Endothelial cell (in vitro differentiated cells): ENCODE measurements around the gene CLMP. TPM values are rescaled to one million over a fixed set of nuclear protein-coding genes. Genes with fewer than 3 reads are reported as not detected.
A peak's percentile ranks its signal among the peaks of the same experiment; 100 is the strongest.
"Not testable (repeated sequence)": the region's sequence is repeated elsewhere in the genome, so short reads cannot be mapped to it uniquely, and the experiment has no call there.

ENCODE experiments used
- DNase-seq: peaks from one replicate; pipeline ENCODE4 v3.0.0; 2021; ENCODE audit warnings: low spot score
- H3K27ac Mint-ChIP-seq: one replicate; pipeline ENCODE4 v1.8.0; 2021; ENCODE audit warnings: mixed read lengths, inconsistent platforms; ENCODE audit not compliant: unreplicated experiment
- H3K27me3 Mint-ChIP-seq: one replicate; pipeline ENCODE4 v1.8.0; 2021; ENCODE audit warnings: mild to moderate bottlenecking, moderate library complexity, mixed read lengths, inconsistent platforms; ENCODE audit not compliant: unreplicated experiment
- H3K36me3 Mint-ChIP-seq: one replicate; pipeline ENCODE4 v1.8.0; 2021; ENCODE audit warnings: mild to moderate bottlenecking, low read depth, mixed read lengths, inconsistent platforms; ENCODE audit not compliant: unreplicated experiment
- H3K4me1 Mint-ChIP-seq: one replicate; pipeline ENCODE4 v1.8.0; 2021; ENCODE audit warnings: mild to moderate bottlenecking, mixed read lengths, inconsistent platforms; ENCODE audit not compliant: unreplicated experiment
- H3K4me3 Mint-ChIP-seq: one replicate; pipeline ENCODE4 v1.8.0; 2021; ENCODE audit warnings: mild to moderate bottlenecking, mixed read lengths, inconsistent platforms; ENCODE audit not compliant: unreplicated experiment
- H3K9me3 Mint-ChIP-seq: one replicate; pipeline ENCODE4 v1.8.0; 2021; ENCODE audit warnings: mixed read lengths, inconsistent platforms; ENCODE audit not compliant: unreplicated experiment
- total RNA-seq: library from RNA; stranded (reverse); fragmentation: NEBNext Ultra II Directional; extraction: Animal tissue kit (Norgen Biotek cat#: 25700); gene quantifications from one replicate; pipeline ENCODE4 v1.2.1, GENCODE V29; 2021; ENCODE audit not compliant: unreplicated experiment
- TF ChIP-seq, protein P1 (sequence below): fragments of 200-600 bp; sonication (generic); IDR thresholded peaks from one replicate; pipeline ENCODE4 v1.5.0; 2021; ENCODE audit warnings: antibody characterized with exemption; ENCODE audit not compliant: unreplicated experiment

The CLMP gene
- total RNA-seq, 1 donor from 2014 or later, result 5.5 TPM

DNA sequence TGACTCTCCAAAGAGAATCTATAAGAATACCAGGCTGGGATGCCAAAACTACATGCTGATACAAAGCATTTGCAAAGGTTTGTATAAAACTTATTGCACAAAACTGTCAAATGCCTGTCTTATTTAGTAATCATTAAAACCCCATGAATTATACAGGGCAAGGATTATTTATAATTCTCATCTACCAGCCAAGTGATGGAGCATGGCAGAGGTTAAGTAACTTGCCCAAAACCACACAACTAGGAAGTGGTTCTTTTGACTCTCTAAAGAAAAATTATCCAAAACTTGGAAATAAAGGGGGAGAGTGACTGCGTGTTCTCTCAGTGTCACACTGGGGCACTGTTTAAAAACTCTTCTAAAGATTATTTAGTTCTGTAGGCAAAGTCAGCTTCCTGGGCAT is 17.4 kb upstream of the CLMP start:
- H3K36me3 Mint-ChIP-seq, result no peaks in the 10 kb centered on the region
- H3K4me1 Mint-ChIP-seq, result peaks cover 11% of the 10 kb centered on the region
- no peak overlapping the region for H3K4me3 Mint-ChIP-seq
- TF ChIP-seq, protein P1, sequence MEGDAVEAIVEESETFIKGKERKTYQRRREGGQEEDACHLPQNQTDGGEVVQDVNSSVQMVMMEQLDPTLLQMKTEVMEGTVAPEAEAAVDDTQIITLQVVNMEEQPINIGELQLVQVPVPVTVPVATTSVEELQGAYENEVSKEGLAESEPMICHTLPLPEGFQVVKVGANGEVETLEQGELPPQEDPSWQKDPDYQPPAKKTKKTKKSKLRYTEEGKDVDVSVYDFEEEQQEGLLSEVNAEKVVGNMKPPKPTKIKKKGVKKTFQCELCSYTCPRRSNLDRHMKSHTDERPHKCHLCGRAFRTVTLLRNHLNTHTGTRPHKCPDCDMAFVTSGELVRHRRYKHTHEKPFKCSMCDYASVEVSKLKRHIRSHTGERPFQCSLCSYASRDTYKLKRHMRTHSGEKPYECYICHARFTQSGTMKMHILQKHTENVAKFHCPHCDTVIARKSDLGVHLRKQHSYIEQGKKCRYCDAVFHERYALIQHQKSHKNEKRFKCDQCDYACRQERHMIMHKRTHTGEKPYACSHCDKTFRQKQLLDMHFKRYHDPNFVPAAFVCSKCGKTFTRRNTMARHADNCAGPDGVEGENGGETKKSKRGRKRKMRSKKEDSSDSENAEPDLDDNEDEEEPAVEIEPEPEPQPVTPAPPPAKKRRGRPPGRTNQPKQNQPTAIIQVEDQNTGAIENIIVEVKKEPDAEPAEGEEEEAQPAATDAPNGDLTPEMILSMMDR, result no peak
- peaks cover 3% of the 10 kb centered on the region for H3K27me3 Mint-ChIP-seq
- DNase-seq, result no peak
- no peak overlapping the region for H3K27ac Mint-ChIP-seq
- H3K9me3 Mint-ChIP-seq, result no peaks in the 10 kb centered on the region

DNA sequence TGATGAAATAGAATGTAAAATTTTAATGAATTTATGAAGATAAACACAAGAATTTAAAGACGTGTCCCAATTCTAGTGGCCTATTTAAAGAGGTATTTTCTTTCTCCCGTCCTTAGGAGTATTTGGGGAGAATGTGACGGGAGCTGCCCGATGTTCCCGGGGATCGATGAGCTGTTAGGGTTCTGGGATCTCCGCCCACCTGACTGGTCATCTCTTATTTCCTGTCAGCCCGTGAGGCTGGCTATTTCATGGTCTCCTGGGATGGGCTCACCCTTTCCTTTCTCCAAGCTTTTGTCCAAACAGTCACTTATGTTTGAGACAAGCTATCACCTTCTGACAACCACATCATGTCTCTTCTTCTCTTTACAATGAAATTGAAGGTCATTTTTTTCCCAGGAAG is 16.9 kb upstream of the CLMP start:
- Mint-ChIP-seq H3K9me3 (no peaks in the 10 kb centered on the region), H3K36me3 (no peaks in the 10 kb centered on the region), H3K4me1 (peaks cover 13% of the 10 kb centered on the region), H3K4me3 (no peak overlapping the region), H3K27ac (no peak overlapping the region), H3K27me3 (peaks cover 3% of the 10 kb centered on the region)
- TF ChIP-seq, protein P1, result no peak
- no peak for DNase-seq

- Mint-ChIP-seq H3K27me3 (peaks cover 3% of the 10 kb centered on the region), H3K9me3 (no peaks in the 10 kb centered on the region), H3K36me3 (no peaks in the 10 kb centered on the region), H3K27ac (no peak overlapping the region), H3K4me3 (no peak overlapping the region), H3K4me1 (peaks cover 11% of the 10 kb centered on the region)
- TF ChIP-seq, protein P1, result no peak
- no peak for DNase-seq
Measured at GRCh38 chr11:123211149-123211852, 16.3 kb upstream of the CLMP start.

- no peak for DNase-seq
- H3K4me3 Mint-ChIP-seq, result no peak overlapping the region
- H3K27me3 Mint-ChIP-seq, result peaks cover 3% of the 10 kb centered on the region
- TF ChIP-seq, protein P1, result no peak
- peaks cover 8% of the 10 kb centered on the region for H3K4me1 Mint-ChIP-seq
- no peak overlapping the region for H3K27ac Mint-ChIP-seq
- H3K9me3 Mint-ChIP-seq, result no peaks in the 10 kb centered on the region
- H3K36me3 Mint-ChIP-seq, result no peaks in the 10 kb centered on the region
Measured at GRCh38 chr11:123209591-123209990, 14.5 kb upstream of the CLMP start.

DNA sequence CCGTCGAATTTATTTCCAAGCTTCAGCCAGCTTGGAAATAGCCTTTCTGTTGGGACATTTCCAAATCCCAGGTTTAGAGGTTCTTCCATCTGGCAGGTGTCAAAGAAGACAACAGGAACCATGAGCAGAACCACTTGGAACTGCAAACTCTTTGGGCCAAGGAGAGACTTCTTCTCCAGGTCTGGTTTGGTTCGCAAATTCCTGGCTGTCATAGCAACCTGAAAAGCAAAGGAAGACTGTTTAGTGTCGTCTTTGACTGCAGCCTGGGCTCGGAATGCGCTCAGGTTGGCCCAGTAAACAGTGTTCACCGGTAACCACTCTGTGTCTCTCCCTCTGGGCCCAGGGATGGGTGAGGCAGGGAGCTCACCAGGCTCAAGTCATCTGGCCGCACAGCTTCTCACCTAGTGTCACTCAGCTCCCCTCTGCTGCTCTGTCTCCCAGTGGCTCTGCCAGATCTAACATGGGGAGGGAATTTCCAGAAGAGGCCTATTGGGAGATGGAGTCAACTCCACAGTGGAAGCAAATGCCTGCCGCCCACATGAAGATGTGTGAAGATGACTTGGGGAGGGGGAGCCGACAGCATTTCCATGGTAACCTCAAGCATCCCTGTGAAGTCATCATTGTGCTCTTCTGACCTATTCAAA is 11.9 kb upstream of the CLMP start:
- Mint-ChIP-seq H3K27ac (peak overlapping the region; percentile 71), H3K27me3 (no peaks in the 10 kb centered on the region), H3K4me1 (peaks cover 11% of the 10 kb centered on the region), H3K4me3 (no peak overlapping the region), H3K9me3 (no peaks in the 10 kb centered on the region), H3K36me3 (no peaks in the 10 kb centered on the region)
- TF ChIP-seq, protein P1, result no peak
- DNase-seq, result no peak

DNA sequence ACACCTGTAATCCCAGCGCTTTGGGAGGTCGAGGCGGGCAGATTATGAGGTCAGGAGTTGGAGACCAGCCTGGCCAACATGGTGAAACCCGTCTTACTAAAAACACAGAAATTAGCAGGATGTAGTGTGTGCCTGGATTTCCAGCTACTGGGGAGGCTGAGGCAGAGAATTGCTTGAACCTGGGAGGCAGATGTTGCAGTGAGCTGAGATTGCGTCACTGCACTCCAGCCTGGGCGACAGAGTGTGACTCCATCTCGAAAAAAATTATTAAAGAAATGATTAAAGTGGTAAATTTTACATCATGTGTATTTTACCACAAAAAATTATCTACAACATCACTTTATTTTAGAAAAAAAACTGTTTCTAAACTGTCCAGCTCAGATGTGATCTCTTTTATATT is 11.0 kb upstream of the CLMP start:
- H3K4me1 Mint-ChIP-seq, result peaks cover 11% of the 10 kb centered on the region
- H3K27me3 Mint-ChIP-seq, H3K4me3 Mint-ChIP-seq, H3K27ac Mint-ChIP-seq, H3K36me3 Mint-ChIP-seq, H3K9me3 Mint-ChIP-seq, DNase-seq: not testable (repeated sequence)
